ENCODE data around the gene PSD2.

Gene PSD2

GRCh38 chr5:139812836-139813805 lies 17.5 kb downstream of the PSD2 start:
- DNase-seq, result no peak

- no peak for DNase-seq
These were observed 18.6 kb downstream of the PSD2 start for GRCh38 chr5:139814191-139814601.

- DNase-seq, result no peak
These were observed 19.2 kb downstream of the PSD2 start for GRCh38 chr5:139814704-139815280.

- peak in 1 of 4 experiments; percentile 0 for DNase-seq
These were observed 21.0 kb downstream of the PSD2 start for GRCh38 chr5:139816566-139816965.

- DNase-seq, result peak in 1 of 4 experiments; percentile 0
These were observed 21.8 kb downstream of the PSD2 start for GRCh38 chr5:139817362-139817761.

- DNase-seq, result peak in 1 of 4 experiments; percentile 1
These were observed 22.4 kb downstream of the PSD2 start for GRCh38 chr5:139817970-139818369.

- no peak for DNase-seq
These were observed 24.5 kb downstream of the PSD2 start for GRCh38 chr5:139820130-139820529.

GRCh38 chr5:139820606-139821005 lies 25.0 kb downstream of the PSD2 start:
- no peak for DNase-seq

- peak in 1 of 4 experiments; percentile 0 for DNase-seq
These were observed 26.4 kb downstream of the PSD2 start for GRCh38 chr5:139821806-139822552.

GRCh38 chr5:139822553-139823425 lies 27.2 kb downstream of the PSD2 start:
- peak in 1 of 4 experiments; percentile 0 for DNase-seq

GRCh38 chr5:139823757-139824355 lies 28.2 kb downstream of the PSD2 start:
- DNase-seq, result peak in 1 of 4 experiments; percentile 0

GRCh38 chr5:139825690-139826089 lies 30.1 kb downstream of the PSD2 start:
- DNase-seq, result no peak

- no peak for DNase-seq
These were observed 32.7 kb downstream of the PSD2 start for GRCh38 chr5:139828207-139828895.

GRCh38 chr5:139829471-139829870 lies 33.9 kb downstream of the PSD2 start:
- no peak for DNase-seq

GRCh38 chr5:139831624-139832023 lies 36.0 kb downstream of the PSD2 start:
- DNase-seq, result no peak

GRCh38 chr5:139833525-139833924 lies 37.9 kb downstream of the PSD2 start:
- no peak for DNase-seq

- no peak for DNase-seq
These were observed 40.0 kb downstream of the PSD2 start for GRCh38 chr5:139835656-139836055.

GRCh38 chr5:139836469-139837208 lies 41.0 kb downstream of the PSD2 start:
- no peak for DNase-seq

GRCh38 chr5:139837711-139838380 lies 42.2 kb downstream of the PSD2 start:
- no peak for DNase-seq
